HCT116 (cell line): ENCODE data around the gene COL5A2.

Source experiments
- EZH2 ChIP-seq: fragments of 200-600 bp; sonication (generic); IDR thresholded peaks from 2 replicates; pipeline ENCODE4 v1.6.1; 2017; ENCODE audit warnings: antibody characterized with exemption, mixed run types
- EZH2phosphoT487 ChIP-seq: fragments of 200-600 bp; IDR thresholded peaks from 2 replicates; pipeline ENCODE4 v1.6.1; 2018; ENCODE audit warnings: antibody characterized with exemption, borderline replicate concordance
- POLR2A ChIP-seq: IDR thresholded peaks from 2 replicates; pipeline ENCODE4 v1.7.0; 2011; ENCODE audit warnings: borderline replicate concordance; ENCODE audit not compliant: insufficient read depth, insufficient read length; ENCODE audit errors: extremely low read depth
- POLR2AphosphoS5 ChIP-seq: IDR thresholded peaks from 2 replicates; pipeline ENCODE4 v1.6.1; 2011; ENCODE audit warnings: mild to moderate bottlenecking, low read depth, low read length, moderate library complexity
- RAD21 ChIP-seq: IDR thresholded peaks from 2 replicates; pipeline ENCODE4 v1.6.1; 2012; ENCODE audit warnings: low read depth, mild to moderate bottlenecking
- YY1 ChIP-seq: IDR thresholded peaks from 2 replicates; pipeline ENCODE4 v1.6.1; 2011; ENCODE audit warnings: low read length, low read depth, moderate library complexity, mild to moderate bottlenecking; ENCODE audit not compliant: insufficient replicate concordance; ENCODE audit errors: extremely low read depth
- TF ChIP-seq, protein P1 (sequence below), 3 experiments: fragments of 200-600 bp in 1 of 3; sonication (generic) in 1 of 3; IDR thresholded peaks in 2 of 3; conservative IDR thresholded peaks in 1 of 3; 2 replicates each; pipeline ENCODE4 v1.5.1; 2012 to 2017; ENCODE audit warnings: low read depth in 2 of 3, low read length in 2 of 3, antibody characterized with exemption in 1 of 3, borderline replicate concordance in 1 of 3, control low read depth in 1 of 3, mild to moderate bottlenecking in 1 of 3, mixed read lengths in 1 of 3, mixed run types in 1 of 3, moderate library complexity in 1 of 3; ENCODE audit not compliant: insufficient read depth in 1 of 3
- TF ChIP-seq, protein P2 (sequence below): IDR thresholded peaks from 2 replicates; pipeline ENCODE4 v1.6.1; 2012; ENCODE audit warnings: low read depth
- TF ChIP-seq, protein P3 (sequence below): IDR thresholded peaks from 2 replicates; pipeline ENCODE4 v1.6.1; 2011; ENCODE audit warnings: mild to moderate bottlenecking, low read length, moderate library complexity; ENCODE audit not compliant: insufficient replicate concordance; ENCODE audit errors: extremely low read depth
- TF ChIP-seq, protein P4 (sequence below): IDR thresholded peaks from 2 replicates; pipeline ENCODE4 v1.6.1; 2012
- TF ChIP-seq, protein P5 (sequence below): IDR thresholded peaks from 2 replicates; pipeline ENCODE4 v1.6.1; 2012

DNA sequence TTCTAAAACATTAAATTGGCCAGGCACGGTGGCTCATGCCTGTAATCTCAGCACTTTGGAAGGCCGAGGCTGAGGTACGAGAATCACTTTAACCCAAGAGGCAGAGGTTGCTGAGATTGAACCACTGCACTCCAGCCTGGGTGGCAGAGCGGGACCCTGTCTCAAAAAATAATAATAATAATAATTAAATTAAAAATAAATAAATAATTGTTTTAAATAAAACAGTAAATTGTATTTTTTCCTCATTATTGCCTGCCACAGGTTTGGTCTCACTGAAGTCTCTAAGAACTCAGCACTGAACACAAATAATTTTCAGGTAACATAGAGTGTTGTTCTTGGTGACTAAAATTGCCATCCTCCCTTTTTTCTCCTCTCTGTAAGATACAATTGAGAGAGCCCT, 19.8 kb downstream of the COL5A2 start:
- TF ChIP-seq EZH2 (no peak), POLR2A (no peak), EZH2phosphoT487 (no peak), POLR2AphosphoS5 (no peak), RAD21 (no peak), YY1 (no peak)
- TF ChIP-seq, protein P1, sequence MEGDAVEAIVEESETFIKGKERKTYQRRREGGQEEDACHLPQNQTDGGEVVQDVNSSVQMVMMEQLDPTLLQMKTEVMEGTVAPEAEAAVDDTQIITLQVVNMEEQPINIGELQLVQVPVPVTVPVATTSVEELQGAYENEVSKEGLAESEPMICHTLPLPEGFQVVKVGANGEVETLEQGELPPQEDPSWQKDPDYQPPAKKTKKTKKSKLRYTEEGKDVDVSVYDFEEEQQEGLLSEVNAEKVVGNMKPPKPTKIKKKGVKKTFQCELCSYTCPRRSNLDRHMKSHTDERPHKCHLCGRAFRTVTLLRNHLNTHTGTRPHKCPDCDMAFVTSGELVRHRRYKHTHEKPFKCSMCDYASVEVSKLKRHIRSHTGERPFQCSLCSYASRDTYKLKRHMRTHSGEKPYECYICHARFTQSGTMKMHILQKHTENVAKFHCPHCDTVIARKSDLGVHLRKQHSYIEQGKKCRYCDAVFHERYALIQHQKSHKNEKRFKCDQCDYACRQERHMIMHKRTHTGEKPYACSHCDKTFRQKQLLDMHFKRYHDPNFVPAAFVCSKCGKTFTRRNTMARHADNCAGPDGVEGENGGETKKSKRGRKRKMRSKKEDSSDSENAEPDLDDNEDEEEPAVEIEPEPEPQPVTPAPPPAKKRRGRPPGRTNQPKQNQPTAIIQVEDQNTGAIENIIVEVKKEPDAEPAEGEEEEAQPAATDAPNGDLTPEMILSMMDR (IDR thresholded peaks at IDR 0.05 in 2 of 3, conservative IDR thresholded peaks at IDR 0.05 in 1 of 3; ENCODE audit: borderline replicate concordance in 1 of 3, insufficient read depth in 1 of 3, low read depth in 2 of 3, low read length in 2 of 3) = no peak
- TF ChIP-seq, protein P2, sequence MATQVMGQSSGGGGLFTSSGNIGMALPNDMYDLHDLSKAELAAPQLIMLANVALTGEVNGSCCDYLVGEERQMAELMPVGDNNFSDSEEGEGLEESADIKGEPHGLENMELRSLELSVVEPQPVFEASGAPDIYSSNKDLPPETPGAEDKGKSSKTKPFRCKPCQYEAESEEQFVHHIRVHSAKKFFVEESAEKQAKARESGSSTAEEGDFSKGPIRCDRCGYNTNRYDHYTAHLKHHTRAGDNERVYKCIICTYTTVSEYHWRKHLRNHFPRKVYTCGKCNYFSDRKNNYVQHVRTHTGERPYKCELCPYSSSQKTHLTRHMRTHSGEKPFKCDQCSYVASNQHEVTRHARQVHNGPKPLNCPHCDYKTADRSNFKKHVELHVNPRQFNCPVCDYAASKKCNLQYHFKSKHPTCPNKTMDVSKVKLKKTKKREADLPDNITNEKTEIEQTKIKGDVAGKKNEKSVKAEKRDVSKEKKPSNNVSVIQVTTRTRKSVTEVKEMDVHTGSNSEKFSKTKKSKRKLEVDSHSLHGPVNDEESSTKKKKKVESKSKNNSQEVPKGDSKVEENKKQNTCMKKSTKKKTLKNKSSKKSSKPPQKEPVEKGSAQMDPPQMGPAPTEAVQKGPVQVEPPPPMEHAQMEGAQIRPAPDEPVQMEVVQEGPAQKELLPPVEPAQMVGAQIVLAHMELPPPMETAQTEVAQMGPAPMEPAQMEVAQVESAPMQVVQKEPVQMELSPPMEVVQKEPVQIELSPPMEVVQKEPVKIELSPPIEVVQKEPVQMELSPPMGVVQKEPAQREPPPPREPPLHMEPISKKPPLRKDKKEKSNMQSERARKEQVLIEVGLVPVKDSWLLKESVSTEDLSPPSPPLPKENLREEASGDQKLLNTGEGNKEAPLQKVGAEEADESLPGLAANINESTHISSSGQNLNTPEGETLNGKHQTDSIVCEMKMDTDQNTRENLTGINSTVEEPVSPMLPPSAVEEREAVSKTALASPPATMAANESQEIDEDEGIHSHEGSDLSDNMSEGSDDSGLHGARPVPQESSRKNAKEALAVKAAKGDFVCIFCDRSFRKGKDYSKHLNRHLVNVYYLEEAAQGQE = no peak
- TF ChIP-seq, protein P3, sequence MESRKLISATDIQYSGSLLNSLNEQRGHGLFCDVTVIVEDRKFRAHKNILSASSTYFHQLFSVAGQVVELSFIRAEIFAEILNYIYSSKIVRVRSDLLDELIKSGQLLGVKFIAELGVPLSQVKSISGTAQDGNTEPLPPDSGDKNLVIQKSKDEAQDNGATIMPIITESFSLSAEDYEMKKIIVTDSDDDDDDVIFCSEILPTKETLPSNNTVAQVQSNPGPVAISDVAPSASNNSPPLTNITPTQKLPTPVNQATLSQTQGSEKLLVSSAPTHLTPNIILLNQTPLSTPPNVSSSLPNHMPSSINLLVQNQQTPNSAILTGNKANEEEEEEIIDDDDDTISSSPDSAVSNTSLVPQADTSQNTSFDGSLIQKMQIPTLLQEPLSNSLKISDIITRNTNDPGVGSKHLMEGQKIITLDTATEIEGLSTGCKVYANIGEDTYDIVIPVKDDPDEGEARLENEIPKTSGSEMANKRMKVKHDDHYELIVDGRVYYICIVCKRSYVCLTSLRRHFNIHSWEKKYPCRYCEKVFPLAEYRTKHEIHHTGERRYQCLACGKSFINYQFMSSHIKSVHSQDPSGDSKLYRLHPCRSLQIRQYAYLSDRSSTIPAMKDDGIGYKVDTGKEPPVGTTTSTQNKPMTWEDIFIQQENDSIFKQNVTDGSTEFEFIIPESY = no peak
- TF ChIP-seq, protein P4, sequence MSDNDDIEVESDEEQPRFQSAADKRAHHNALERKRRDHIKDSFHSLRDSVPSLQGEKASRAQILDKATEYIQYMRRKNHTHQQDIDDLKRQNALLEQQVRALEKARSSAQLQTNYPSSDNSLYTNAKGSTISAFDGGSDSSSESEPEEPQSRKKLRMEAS = no peak
- TF ChIP-seq, protein P5, sequence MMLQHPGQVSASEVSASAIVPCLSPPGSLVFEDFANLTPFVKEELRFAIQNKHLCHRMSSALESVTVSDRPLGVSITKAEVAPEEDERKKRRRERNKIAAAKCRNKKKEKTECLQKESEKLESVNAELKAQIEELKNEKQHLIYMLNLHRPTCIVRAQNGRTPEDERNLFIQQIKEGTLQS = no peak
